SK-N-SH (cell line): ENCODE results near the gene CD276. TPM values are rescaled to one million over a fixed set of nuclear protein-coding genes. Genes with fewer than 3 reads are reported as not detected.

Experiments used
- CTCF ChIA-PET: fragments of 300-600, 350-600 bp; formaldehyde crosslinking; extraction: SDS; loops from one replicate; lab custom pipeline; 2021; lab: Yijun Ruan, JAX
- POLR2A ChIA-PET: fragments of 350-600 bp; sonication (Branson Sonifier 250); formaldehyde crosslinking; extraction: SDS; loops from one replicate; lab custom pipeline; 2020; ENCODE audit warnings: antibody characterized with exemption, inconsistent platforms; lab: Yijun Ruan, JAX
- DNase-seq: peaks from one replicate; pipeline ENCODE4 v3.0.0; 2012
- H2AFZ ChIP-seq: fragments of 200-600 bp; sonication (generic); 2 replicates; pipeline ENCODE4 v1.8.1; 2016; ENCODE audit warnings: antibody characterized with exemption, mild to moderate bottlenecking, low read depth
- H3F3A ChIP-seq: fragments of 200-600 bp; sonication (generic); replicated peaks from 2 replicates; pipeline ENCODE3; 2016; ENCODE audit warnings: antibody characterized with exemption, mild to moderate bottlenecking; ENCODE audit not compliant: insufficient read depth
- H3K27ac ChIP-seq, 2 experiments: fragments of 200-500 bp in 1 of 2; fragments of 200-600 bp in 1 of 2; sonication (Bioruptor generic) in 1 of 2; sonication (generic), shearing (Covaris generic) in 1 of 2; 2 replicates each; pipeline versions ENCODE4 v1.5.1 to v1.6.1; 2014 to 2016; ENCODE audit warnings: low read depth in 2 of 2, inconsistent platforms in 1 of 2, low read length in 1 of 2, mild to moderate bottlenecking in 1 of 2, mixed read lengths in 1 of 2
- H3K27me3 ChIP-seq: fragments of 200-600 bp; sonication (generic), shearing (Covaris generic); 2 replicates; pipeline ENCODE4 v1.6.1; 2016; ENCODE audit warnings: mixed run types; ENCODE audit not compliant: insufficient read depth
- H3K36me3 ChIP-seq, 2 experiments: fragments of 200-500 bp in 1 of 2; fragments of 200-600 bp in 1 of 2; sonication (Bioruptor generic) in 1 of 2; sonication (generic) in 1 of 2; replicated peaks in 1 of 2; 2 replicates each; pipeline versions ENCODE3 to v1.5.1; 2014 to 2016; ENCODE audit warnings: low read length in 1 of 2, mild to moderate bottlenecking in 1 of 2; ENCODE audit not compliant: insufficient read depth in 2 of 2, control insufficient read depth in 1 of 2
- H3K4me1 ChIP-seq, 2 experiments: fragments of 200-500 bp in 1 of 2; fragments of 200-600 bp in 1 of 2; sonication (Bioruptor generic) in 1 of 2; sonication (generic), shearing (Covaris generic) in 1 of 2; 2 replicates each; pipeline versions ENCODE4 v1.5.1 to v1.6.1; 2014 to 2016; ENCODE audit warnings: low read depth in 1 of 2, low read length in 1 of 2, mixed run types in 1 of 2; ENCODE audit not compliant: insufficient read depth in 2 of 2, control insufficient read depth in 1 of 2
- H3K4me2 ChIP-seq: fragments of 200-600 bp; sonication (generic), shearing (Covaris generic); 2 replicates; pipeline ENCODE4 v1.6.1; 2017; ENCODE audit warnings: mixed run types
- H3K4me3 ChIP-seq, 2 experiments: fragments of 200-500 bp in 1 of 2; fragments of 200-600 bp in 1 of 2; sonication (Bioruptor generic) in 1 of 2; sonication (generic), shearing (Covaris generic) in 1 of 2; 2 replicates each; pipeline versions ENCODE4 v1.5.1 to v1.8.1; 2014 to 2016; ENCODE audit warnings: low read depth in 2 of 2, inconsistent platforms in 1 of 2, low read length in 1 of 2, mild to moderate bottlenecking in 1 of 2, mixed read lengths in 1 of 2, moderate library complexity in 1 of 2
- H3K79me2 ChIP-seq: fragments of 200-600 bp; sonication (generic); 2 replicates; pipeline ENCODE4 v1.8.1; 2017; ENCODE audit warnings: mild to moderate bottlenecking; ENCODE audit not compliant: insufficient read depth
- H3K9ac ChIP-seq: fragments of 200-600 bp; sonication (generic); 2 replicates; pipeline ENCODE4 v1.6.1; 2017; ENCODE audit warnings: mixed run types
- H3K9me2 ChIP-seq: fragments of 200-600 bp; sonication (generic); 2 replicates; pipeline ENCODE4 v1.6.1; 2017; ENCODE audit warnings: mixed run types
- H3K9me3 ChIP-seq: fragments of 200-600 bp; sonication (generic); 2 replicates; pipeline ENCODE4 v1.6.1; 2017; ENCODE audit warnings: mixed run types, mild to moderate bottlenecking, moderate library complexity
- H4K20me1 ChIP-seq: fragments of 200-600 bp; sonication (generic); 2 replicates; pipeline ENCODE4 v1.6.1; 2017; ENCODE audit warnings: mild to moderate bottlenecking, mixed run types; ENCODE audit not compliant: insufficient read depth
- CHD2 ChIP-seq: fragments of 150-350 bp; IDR thresholded peaks from 2 replicates; pipeline ENCODE4 v1.6.1; 2018; ENCODE audit warnings: low read length; ENCODE audit not compliant: partially characterized antibody
- CTCF ChIP-seq: fragments of 200-600 bp; sonication (generic); IDR thresholded peaks from 2 replicates; pipeline ENCODE4 v1.6.1; 2017; ENCODE audit warnings: antibody characterized with exemption, mild to moderate bottlenecking, moderate library complexity
- EZH2phosphoT487 ChIP-seq: fragments of 200-600 bp; sonication (generic); IDR thresholded peaks from 2 replicates; pipeline ENCODE4 v1.6.1; 2017; ENCODE audit warnings: low read depth, mixed run types, mild to moderate bottlenecking, antibody characterized with exemption, moderate library complexity, borderline replicate concordance
- FOSL2 ChIP-seq: IDR thresholded peaks from 2 replicates; pipeline ENCODE4 v1.4.0; 2012; ENCODE audit warnings: low read depth, mild to moderate bottlenecking, moderate library complexity, borderline replicate concordance
- FOXJ3 ChIP-seq: sonication (generic); formaldehyde crosslinking; IDR thresholded peaks from 2 replicates; pipeline ENCODE4 v1.5.1; 2020; ENCODE audit warnings: mild to moderate bottlenecking, missing genetic modification reagents
- GABPA ChIP-seq: IDR thresholded peaks from 2 replicates; pipeline ENCODE4 v1.4.0; 2012; ENCODE audit warnings: low read depth, mild to moderate bottlenecking
- GATA2 ChIP-seq: sonication (generic); formaldehyde crosslinking; IDR thresholded peaks from 2 replicates; pipeline ENCODE4 v1.5.0; 2020; ENCODE audit warnings: mild to moderate bottlenecking, missing genetic modification reagents
- IRF3 ChIP-seq: fragments of 150-350 bp; IDR thresholded peaks from 2 replicates; pipeline ENCODE4 v1.6.1; 2016; ENCODE audit warnings: mild to moderate bottlenecking, low read depth, low read length
- MAX ChIP-seq: IDR thresholded peaks from 2 replicates; pipeline ENCODE4 v1.4.0; 2012; ENCODE audit warnings: low read depth
- MEF2A ChIP-seq: IDR thresholded peaks from 2 replicates; pipeline ENCODE4 v1.4.0; 2012; ENCODE audit warnings: low read depth, borderline replicate concordance
- MXI1 ChIP-seq: IDR thresholded peaks from 2 replicates; pipeline ENCODE4 v1.6.1; 2012; ENCODE audit warnings: mild to moderate bottlenecking, low read depth, low read length, improper control_type of control experiment
- NFIC ChIP-seq: IDR thresholded peaks from 2 replicates; pipeline ENCODE4 v1.4.0; 2012; ENCODE audit warnings: borderline replicate concordance
- PBX3 ChIP-seq: IDR thresholded peaks from 2 replicates; pipeline ENCODE4; 2012
- POLR2AphosphoS5 ChIP-seq: IDR thresholded peaks from 2 replicates; pipeline ENCODE4 v1.6.1; 2012; ENCODE audit warnings: low read depth, low read length
- RCOR1 ChIP-seq: fragments of 150-350 bp; IDR thresholded peaks from 2 replicates; pipeline ENCODE4 v1.6.1; 2017; ENCODE audit warnings: antibody characterized with exemption, low read length
- RFX5 ChIP-seq: IDR thresholded peaks from 2 replicates; pipeline ENCODE4 v1.6.1; 2012; ENCODE audit warnings: mild to moderate bottlenecking, improper control_type of control experiment, low read length
- SMC3 ChIP-seq: IDR thresholded peaks from 2 replicates; pipeline ENCODE4 v1.6.1; 2012; ENCODE audit warnings: low read depth, low read length, improper control_type of control experiment
- USF1 ChIP-seq: IDR thresholded peaks from 2 replicates; pipeline ENCODE4 v1.4.0; 2012; ENCODE audit warnings: low read depth, borderline replicate concordance
- YY1 ChIP-seq: IDR thresholded peaks from 2 replicates; pipeline ENCODE4 v1.4.0; 2012; ENCODE audit warnings: low read depth, mild to moderate bottlenecking
- ZBTB33 ChIP-seq: IDR thresholded peaks from 2 replicates; pipeline ENCODE4 v1.4.0; 2012; ENCODE audit warnings: low read depth, borderline replicate concordance
- WGBS: methylation state at CpG from one replicate; pipeline ENCODE4 v1.1.6; 2017; ENCODE audit warnings: low lambda C conversion rate; 5-methylcytosine and 5-hydroxymethylcytosine counted together
- polyA plus RNA-seq, 3 experiments: library from polyadenylated mRNA; depleted of rRNA; stranded (reverse); fragments of >200 nt; gene quantifications; 2 replicates each; pipeline ENCODE4 v1.2.3, GENCODE V29; 2012

CD276 gene
- polyA plus RNA-seq, 1 of the 3 experiments (the other 2 are of a cell fraction), result 86.2 TPM

- Histone ChIP-seq H3K4me1 (peaks cover 7 to 11% of the 10 kb centered on the region in 2 experiments; a peak in 1 of 4 replicates), H3K9me2 (no peaks in the 10 kb centered on the region), H3K4me2 (no peak overlapping the region), H3K27ac (no peak overlapping the region), H4K20me1 (no peaks in the 10 kb centered on the region), H3K4me3 (no peak overlapping the region), H2AFZ (no peak overlapping the region), H3K36me3 (no peaks in the 10 kb centered on the region), H3K9ac (no peak overlapping the region), H3K79me2 (no peaks in the 10 kb centered on the region)
- POLR2A ChIA-PET, result no interaction called here
- 63% methylated on average over 8 of the region's 8 CpGs for whole genome bisulfite sequencing
- no peak for DNase-seq
- CTCF ChIA-PET, result interaction anchor here (0.8 to 1.1 kb wide), 2 partner anchors 12 to 24 kb away, joined by 3 read pairs; no protein-coding TSS in a partner anchor
- TF ChIP-seq MAX, result no peak
- TF ChIP-seq RCOR1, result no peak
- TF ChIP-seq GABPA, result no peak
- no peak for TF ChIP-seq FOSL2
- no peak for TF ChIP-seq MEF2A
- TF ChIP-seq RFX5, result no peak
- TF ChIP-seq, all 33 proteins: peak for 0
- Histone ChIP-seq H3K27me3 (no peaks in the 10 kb centered on the region), H3K9me3 (no peaks in the 10 kb centered on the region), H3F3A (no peaks in the 10 kb centered on the region)
These were observed 62.1 kb downstream of the CD276 start for GRCh38 chr15:73746261-73746660.

GRCh38 chr15:73746883-73747282 is 62.7 kb downstream of the CD276 start:
- H3K9me2 ChIP-seq, result no peaks in the 10 kb centered on the region
- H3K4me3 ChIP-seq, result no peak overlapping the region
- H2AFZ ChIP-seq, result no peak overlapping the region
- no peaks in the 10 kb centered on the region for H3K27me3 ChIP-seq
- POLR2A ChIA-PET, result no interaction called here
- H3K4me1 ChIP-seq, result peaks cover 7% of the 10 kb centered on the region in 2 experiments; a peak in 1 of 4 replicates
- 72% methylated on average over 7 of the region's 7 CpGs for WGBS
- no peaks in the 10 kb centered on the region for H3K9me3 ChIP-seq
- H3F3A ChIP-seq, result no peaks in the 10 kb centered on the region
- H3K79me2 ChIP-seq, result no peaks in the 10 kb centered on the region
- H3K9ac ChIP-seq, result no peak overlapping the region
- H3K27ac ChIP-seq, result no peak overlapping the region
- no peak overlapping the region for H3K4me2 ChIP-seq
- no peaks in the 10 kb centered on the region for H4K20me1 ChIP-seq
- DNase-seq, result no peak
- CTCF ChIA-PET, result interaction anchor here (1.0 kb wide), 1 partner anchor 46 kb away, joined by 3 read pairs; no protein-coding TSS in a partner anchor
- no peaks in the 10 kb centered on the region for H3K36me3 ChIP-seq
- TF ChIP-seq CHD2, result no peak
- no peak for TF ChIP-seq EZH2phosphoT487
- TF ChIP-seq USF1, result no peak
- TF ChIP-seq SMC3, result no peak
- TF ChIP-seq PBX3, result no peak
- TF ChIP-seq RFX5, result no peak
- TF ChIP-seq MEF2A, result no peak
- no peak for TF ChIP-seq MAX
- TF ChIP-seq IRF3, result no peak
- no peak for TF ChIP-seq MXI1
- no peak for TF ChIP-seq GATA2 (CRISPR knock-in tag)
- no peak for TF ChIP-seq POLR2AphosphoS5
- TF ChIP-seq FOXJ3 (CRISPR knock-in tag), result no peak
- TF ChIP-seq CTCF, result no peak
- no peak for TF ChIP-seq NFIC
- TF ChIP-seq YY1, result no peak
- no peak for TF ChIP-seq ZBTB33
